ENCODE data around the gene IQSEC1.

DNA sequence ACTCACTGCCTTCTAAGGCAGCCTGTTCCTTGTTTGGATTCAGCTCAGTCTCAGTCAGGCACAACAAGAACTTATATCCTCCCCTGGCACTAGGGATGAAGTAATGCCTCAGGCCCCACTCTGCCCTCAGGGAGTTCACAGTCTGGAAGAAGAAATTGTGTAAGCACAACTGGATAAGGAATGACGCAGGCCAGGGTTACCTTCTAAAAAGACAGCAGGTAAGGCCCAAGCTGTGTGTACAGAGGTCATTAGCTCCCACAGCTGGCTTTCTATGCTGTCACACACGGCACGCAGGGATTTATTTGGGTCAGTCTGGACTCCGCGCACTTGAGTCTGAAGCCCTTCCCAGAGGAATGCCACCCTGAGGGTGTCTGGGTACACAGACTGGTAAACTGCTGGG, 82.9 kb downstream of the IQSEC1 start:
- TF ChIP-seq POLR2AphosphoS2 (IDR thresholded peaks at IDR 0.05; ENCODE audit: low read depth, low read length) (no peak), POLR2A (IDR thresholded peaks at IDR 0.05; ENCODE audit: low read depth, low read length) (no peak), TCF7 (IDR thresholded peaks at IDR 0.05; ENCODE audit: borderline replicate concordance) (no peak), EP300 (IDR thresholded peaks at IDR 0.05; ENCODE audit: borderline replicate concordance in 1 of 2, control insufficient read depth in 1 of 2, low read depth in 2 of 2, low read length in 2 of 2) (no peak), DPF2 (IDR thresholded peaks at IDR 0.05) (no peak), ZBED1 (IDR thresholded peaks at IDR 0.05; ENCODE audit: borderline replicate concordance) (no peak), CTCF (IDR thresholded peaks at IDR 0.05 in 2 of 3, conservative IDR thresholded peaks at IDR 0.05 in 1 of 3; ENCODE audit: control insufficient read depth in 2 of 3, extremely low read depth in 1 of 3, insufficient read depth in 1 of 3, low read depth in 3 of 3, low read length in 3 of 3) (no peak), ESRRA (IDR thresholded peaks at IDR 0.05; ENCODE audit: low read length) (no peak), E2F4 (IDR thresholded peaks at IDR 0.05; ENCODE audit: low read depth, low read length) (no peak), EZH2 (IDR thresholded peaks at IDR 0.05; ENCODE audit: borderline replicate concordance, control insufficient read depth, low read depth, low read length) (no peak), CBX5 (IDR thresholded peaks at IDR 0.05; ENCODE audit: low read depth) (no peak), TAF1 (IDR thresholded peaks at IDR 0.05; ENCODE audit: borderline replicate concordance, low read depth, low read length) (no peak), ZBTB40 (IDR thresholded peaks at IDR 0.05; ENCODE audit: borderline replicate concordance) (no peak)

All from GM12878 (cell line).